Measurements from ENCODE around the gene FAM83C.

GRCh38 chr20:35277127-35277526 is 15.1 kb downstream of the FAM83C start:
- no peak for TF ChIP-seq ZC3H11A (IDR thresholded peaks at IDR 0.05)
- TF ChIP-seq, protein P1, sequence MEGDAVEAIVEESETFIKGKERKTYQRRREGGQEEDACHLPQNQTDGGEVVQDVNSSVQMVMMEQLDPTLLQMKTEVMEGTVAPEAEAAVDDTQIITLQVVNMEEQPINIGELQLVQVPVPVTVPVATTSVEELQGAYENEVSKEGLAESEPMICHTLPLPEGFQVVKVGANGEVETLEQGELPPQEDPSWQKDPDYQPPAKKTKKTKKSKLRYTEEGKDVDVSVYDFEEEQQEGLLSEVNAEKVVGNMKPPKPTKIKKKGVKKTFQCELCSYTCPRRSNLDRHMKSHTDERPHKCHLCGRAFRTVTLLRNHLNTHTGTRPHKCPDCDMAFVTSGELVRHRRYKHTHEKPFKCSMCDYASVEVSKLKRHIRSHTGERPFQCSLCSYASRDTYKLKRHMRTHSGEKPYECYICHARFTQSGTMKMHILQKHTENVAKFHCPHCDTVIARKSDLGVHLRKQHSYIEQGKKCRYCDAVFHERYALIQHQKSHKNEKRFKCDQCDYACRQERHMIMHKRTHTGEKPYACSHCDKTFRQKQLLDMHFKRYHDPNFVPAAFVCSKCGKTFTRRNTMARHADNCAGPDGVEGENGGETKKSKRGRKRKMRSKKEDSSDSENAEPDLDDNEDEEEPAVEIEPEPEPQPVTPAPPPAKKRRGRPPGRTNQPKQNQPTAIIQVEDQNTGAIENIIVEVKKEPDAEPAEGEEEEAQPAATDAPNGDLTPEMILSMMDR (IDR thresholded peaks at IDR 0.05): no peak
- TF ChIP-seq, protein P2, sequence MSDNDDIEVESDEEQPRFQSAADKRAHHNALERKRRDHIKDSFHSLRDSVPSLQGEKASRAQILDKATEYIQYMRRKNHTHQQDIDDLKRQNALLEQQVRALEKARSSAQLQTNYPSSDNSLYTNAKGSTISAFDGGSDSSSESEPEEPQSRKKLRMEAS (IDR thresholded peaks at IDR 0.05): no peak
- no peak for TF ChIP-seq HMGXB4 (CRISPR knock-in tag; IDR thresholded peaks at IDR 0.05; ENCODE audit: borderline replicate concordance)
- TF ChIP-seq POLR2AphosphoS2 (conservative IDR thresholded peaks at IDR 0.05; ENCODE audit: low read length): peak; percentile 56; the same call in 1 of the 2 replicates
- TF ChIP-seq CEBPB (IDR thresholded peaks at IDR 0.05): no peak
- TF ChIP-seq, protein P3, sequence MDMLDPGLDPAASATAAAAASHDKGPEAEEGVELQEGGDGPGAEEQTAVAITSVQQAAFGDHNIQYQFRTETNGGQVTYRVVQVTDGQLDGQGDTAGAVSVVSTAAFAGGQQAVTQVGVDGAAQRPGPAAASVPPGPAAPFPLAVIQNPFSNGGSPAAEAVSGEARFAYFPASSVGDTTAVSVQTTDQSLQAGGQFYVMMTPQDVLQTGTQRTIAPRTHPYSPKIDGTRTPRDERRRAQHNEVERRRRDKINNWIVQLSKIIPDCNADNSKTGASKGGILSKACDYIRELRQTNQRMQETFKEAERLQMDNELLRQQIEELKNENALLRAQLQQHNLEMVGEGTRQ (IDR thresholded peaks at IDR 0.05): no peak
- no peak for TF ChIP-seq ZFP36 (IDR thresholded peaks at IDR 0.05; ENCODE audit: borderline replicate concordance, partially characterized antibody)
- no peak for TF ChIP-seq NR3C1 (IDR thresholded peaks at IDR 0.05)
- peak; percentile 78 for TF ChIP-seq PBX3 (IDR thresholded peaks at IDR 0.05)

All from A549 (cell line).